Mononuclear cell (primary cell): ENCODE data around the gene CSNK1A1. TPM values are rescaled to one million over a fixed set of nuclear protein-coding genes. Genes with fewer than 3 reads are reported as not detected.
"Not testable (repeated sequence)": the region's sequence is repeated elsewhere in the genome, so short reads cannot be mapped to it uniquely, and the experiment has no call there.

Experiments used
- H3K27me3 ChIP-seq: 2 replicates; pipeline ENCODE4 v1.6.0; 2011; ENCODE audit warnings: low read length, control low read depth; ENCODE audit not compliant: insufficient read depth
- H3K4me1 ChIP-seq: 2 replicates; pipeline ENCODE4 v1.5.1; 2011; ENCODE audit warnings: mild to moderate bottlenecking, low read length, control low read depth; ENCODE audit not compliant: insufficient read depth
- H3K4me3 ChIP-seq: 2 replicates; pipeline ENCODE4 v1.5.1; 2011; ENCODE audit warnings: mild to moderate bottlenecking, low read length, moderate library complexity
- H3K9me3 ChIP-seq: 2 replicates; pipeline ENCODE4 v1.5.1; 2011; ENCODE audit warnings: low read depth, mild to moderate bottlenecking, control low read depth, low read length
- total RNA-seq: library from RNA; depleted of rRNA; stranded (reverse); fragments of >200 nt; gene quantifications from one replicate; pipeline ENCODE4 v1.2.3, GENCODE V29; 2012

Gene CSNK1A1
- total RNA-seq, 1 donor = 249 TPM

DNA sequence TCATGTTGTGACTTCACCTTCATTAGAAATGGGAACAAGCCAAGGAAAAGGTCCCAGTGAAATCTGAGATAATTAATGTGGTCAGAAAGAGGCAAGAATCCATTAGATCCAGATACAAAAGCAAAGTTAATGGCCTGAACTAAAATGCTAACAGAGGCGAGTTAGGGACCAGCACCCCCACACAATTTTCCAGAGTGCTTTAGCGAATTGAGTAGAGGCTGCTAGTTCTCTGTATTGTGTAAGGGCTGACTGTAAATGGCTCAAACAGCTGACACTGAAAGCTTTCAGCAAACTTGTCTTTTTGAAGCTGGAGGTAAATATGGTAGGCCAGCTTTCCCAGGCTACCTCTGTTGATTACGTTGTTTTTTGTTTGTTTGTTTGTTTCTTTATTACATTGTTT lies 75.5 kb downstream of the CSNK1A1 start:
- H3K4me1 ChIP-seq = no peaks in the 10 kb centered on the region
- no peaks in the 10 kb centered on the region for H3K27me3 ChIP-seq
- H3K4me3 ChIP-seq = no peak overlapping the region
- H3K9me3 ChIP-seq = no peaks in the 10 kb centered on the region

DNA sequence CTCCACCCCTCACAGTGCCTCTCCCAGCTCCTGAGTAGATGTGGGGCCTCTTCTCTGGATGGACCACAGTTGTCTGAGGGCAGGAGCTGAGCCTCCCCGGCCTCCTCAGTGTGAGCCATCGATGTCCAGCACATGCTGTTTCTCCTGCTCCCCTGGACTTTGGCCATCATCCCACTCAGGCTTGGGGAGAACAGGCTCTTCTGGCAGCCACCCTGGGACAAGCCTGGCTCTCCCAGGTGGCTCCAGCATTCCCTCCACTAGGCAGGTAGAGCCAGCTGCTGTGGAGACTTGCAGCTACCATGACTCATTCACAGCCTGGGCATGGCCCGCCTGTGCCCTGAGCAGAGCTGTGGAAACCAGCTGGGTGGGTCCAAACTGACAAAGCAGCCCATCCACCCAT lies 77.0 kb downstream of the CSNK1A1 start:
- H3K4me1 ChIP-seq = no peaks in the 10 kb centered on the region
- no peak overlapping the region for H3K4me3 ChIP-seq
- H3K9me3 ChIP-seq = no peaks in the 10 kb centered on the region
- H3K27me3 ChIP-seq = no peaks in the 10 kb centered on the region

DNA sequence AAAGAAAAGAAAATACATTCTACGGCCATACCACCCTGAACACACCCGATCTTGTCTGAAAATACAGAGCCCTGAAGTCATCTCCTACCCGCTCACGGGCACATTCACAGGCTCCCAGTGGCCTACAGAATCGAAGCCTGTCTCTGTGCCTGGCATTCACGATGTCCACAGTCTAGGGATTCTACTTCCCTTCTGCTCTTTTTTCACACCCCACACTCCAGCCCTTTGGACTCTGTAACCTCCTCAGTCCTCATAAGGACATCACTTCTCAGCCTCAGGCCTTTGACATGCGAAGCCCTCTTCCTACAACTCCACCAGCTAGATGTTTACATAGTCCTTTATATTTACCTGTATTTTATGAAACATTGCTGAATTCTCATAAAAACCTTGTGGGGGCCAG lies 77.8 kb downstream of the CSNK1A1 start:
- Histone ChIP-seq H3K4me3 (no peak overlapping the region), H3K27me3 (no peaks in the 10 kb centered on the region), H3K9me3 (no peaks in the 10 kb centered on the region), H3K4me1 (no peaks in the 10 kb centered on the region)

- H3K9me3 ChIP-seq = no peaks in the 10 kb centered on the region
- no peaks in the 10 kb centered on the region for H3K27me3 ChIP-seq
- H3K4me1 ChIP-seq = no peaks in the 10 kb centered on the region
- H3K4me3 ChIP-seq = no peak overlapping the region
Observed at GRCh38 chr5:149472399-149472798, 78.8 kb downstream of the CSNK1A1 start.

- no peaks in the 10 kb centered on the region for H3K4me1 ChIP-seq
- H3K9me3 ChIP-seq = no peaks in the 10 kb centered on the region
- H3K4me3 ChIP-seq = no peak overlapping the region
- H3K27me3 ChIP-seq = no peaks in the 10 kb centered on the region
Observed at GRCh38 chr5:149471406-149472183, 79.6 kb downstream of the CSNK1A1 start.

GRCh38 chr5:149470942-149471341 lies 80.3 kb downstream of the CSNK1A1 start:
- no peak overlapping the region for H3K4me3 ChIP-seq
- H3K9me3 ChIP-seq = no peaks in the 10 kb centered on the region
- no peaks in the 10 kb centered on the region for H3K4me1 ChIP-seq
- no peaks in the 10 kb centered on the region for H3K27me3 ChIP-seq

DNA sequence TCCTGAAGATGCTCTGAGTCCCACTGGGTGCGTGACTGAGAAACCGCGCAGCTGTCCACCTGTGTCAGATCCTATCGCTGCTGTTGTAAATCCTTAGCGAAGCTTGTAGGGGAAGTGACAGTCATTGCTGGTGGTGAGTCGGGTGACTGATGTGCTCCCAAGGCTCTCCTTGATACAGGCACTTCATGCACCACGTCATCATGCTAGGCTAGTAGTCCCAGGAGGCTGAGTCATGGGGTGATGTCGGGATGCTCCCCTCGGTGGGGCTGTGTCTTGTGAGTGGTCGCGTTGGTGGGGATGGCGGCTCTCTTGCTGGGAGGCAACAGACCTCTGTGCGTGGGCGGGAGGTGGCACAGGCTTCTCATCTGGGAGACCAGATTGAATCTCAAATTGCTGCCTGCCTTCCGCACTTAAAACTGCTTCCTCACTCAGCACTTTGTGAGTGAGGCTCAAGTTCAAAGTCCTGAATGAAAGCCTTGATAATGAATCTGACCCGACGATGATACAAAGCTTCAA lies 84.7 kb downstream of the CSNK1A1 start:
- Histone ChIP-seq H3K27me3 (no peaks in the 10 kb centered on the region), H3K4me1 (no peaks in the 10 kb centered on the region), H3K9me3 (no peaks in the 10 kb centered on the region), H3K4me3 (no peak overlapping the region)

GRCh38 chr5:149464796-149465489 lies 86.3 kb downstream of the CSNK1A1 start:
- H3K9me3 ChIP-seq = no peaks in the 10 kb centered on the region
- no peaks in the 10 kb centered on the region for H3K27me3 ChIP-seq
- H3K4me3 ChIP-seq = no peak overlapping the region
- no peaks in the 10 kb centered on the region for H3K4me1 ChIP-seq

- H3K4me1 ChIP-seq, H3K27me3 ChIP-seq, H3K9me3 ChIP-seq, H3K4me3 ChIP-seq: not testable (repeated sequence)
Observed at GRCh38 chr5:149461907-149462306, 89.3 kb downstream of the CSNK1A1 start.

DNA sequence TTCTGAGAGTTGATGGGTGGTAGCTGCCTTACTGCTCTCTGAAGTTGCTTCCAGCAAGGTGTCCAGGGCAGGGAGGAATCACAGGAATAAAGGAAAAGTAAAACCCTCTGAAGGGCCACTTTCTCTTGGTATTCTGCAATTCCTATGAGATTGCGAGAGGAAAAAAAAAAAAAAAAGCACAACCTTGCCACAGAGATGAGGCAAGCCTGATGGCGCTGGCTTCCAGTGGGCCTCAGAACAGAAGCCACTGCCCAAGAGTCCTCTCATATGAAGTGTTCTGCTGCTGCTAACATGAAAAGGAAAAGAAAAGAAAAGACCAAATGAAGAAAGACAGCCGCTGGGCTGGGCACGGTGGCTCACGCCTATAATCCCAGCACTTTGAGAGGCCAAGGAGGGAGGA lies 91.3 kb downstream of the CSNK1A1 start:
- H3K27me3 ChIP-seq = no peaks in the 10 kb centered on the region

DNA sequence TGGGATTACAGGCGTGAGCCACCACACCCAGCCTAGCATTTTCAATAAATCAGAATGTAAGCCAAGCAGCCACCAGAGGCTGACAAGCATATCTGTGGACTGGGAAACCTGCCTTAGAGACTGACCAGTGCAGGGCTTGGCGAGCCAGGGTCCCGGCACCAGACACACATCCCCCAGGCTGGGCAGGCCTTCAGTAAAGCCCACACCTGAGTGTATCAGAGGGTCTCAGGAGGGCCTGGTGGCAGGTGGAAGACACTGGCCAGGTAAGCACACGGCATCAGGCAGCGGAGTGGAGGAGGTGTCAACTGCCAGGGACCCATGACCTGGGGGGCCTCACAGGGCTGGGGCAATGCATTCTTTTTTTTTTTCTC lies 93.9 kb downstream of the CSNK1A1 start:
- Histone ChIP-seq H3K27me3 (no peaks in the 10 kb centered on the region), H3K9me3 (no peaks in the 10 kb centered on the region), H3K4me3 (no peak overlapping the region), H3K4me1 (no peaks in the 10 kb centered on the region)

More for the DNA sequence above, 91.3 kb downstream of the CSNK1A1 start:
- H3K4me1 ChIP-seq = no peaks in the 10 kb centered on the region
- H3K9me3 ChIP-seq = no peaks in the 10 kb centered on the region
- no peak overlapping the region for H3K4me3 ChIP-seq

- no peak overlapping the region for H3K4me3 ChIP-seq
- H3K9me3 ChIP-seq = no peaks in the 10 kb centered on the region
- H3K4me1 ChIP-seq = no peaks in the 10 kb centered on the region
- H3K27me3 ChIP-seq = no peaks in the 10 kb centered on the region
Observed at GRCh38 chr5:149456597-149457392, 94.4 kb downstream of the CSNK1A1 start.

DNA sequence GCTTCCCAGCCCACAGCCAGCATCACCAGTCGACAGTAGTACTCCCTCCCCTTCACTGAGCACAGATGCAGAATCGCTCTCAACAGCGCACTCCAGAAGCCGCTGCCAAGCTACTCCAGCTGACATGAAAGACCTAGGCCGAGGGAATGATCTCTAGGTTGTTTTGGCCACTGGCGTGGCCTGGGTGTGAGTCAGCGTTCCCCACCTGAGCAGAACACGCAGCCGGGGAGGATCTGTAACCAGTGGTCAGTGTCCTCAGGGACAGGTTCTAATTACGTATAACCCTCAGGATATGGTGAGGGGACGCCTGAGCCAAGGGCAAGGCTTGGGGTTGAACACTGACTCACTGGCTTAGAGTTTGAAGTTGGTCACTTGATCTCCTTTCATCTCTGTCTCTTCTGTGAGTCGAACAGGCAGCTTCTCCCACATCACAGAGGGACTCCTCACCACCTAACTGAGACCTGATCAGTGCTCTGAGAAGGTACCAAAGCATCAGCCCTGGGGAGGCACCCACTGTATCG lies 95.3 kb downstream of the CSNK1A1 start:
- no peaks in the 10 kb centered on the region for H3K9me3 ChIP-seq
- no peak overlapping the region for H3K4me3 ChIP-seq
- H3K4me1 ChIP-seq = no peaks in the 10 kb centered on the region
- no peaks in the 10 kb centered on the region for H3K27me3 ChIP-seq

DNA sequence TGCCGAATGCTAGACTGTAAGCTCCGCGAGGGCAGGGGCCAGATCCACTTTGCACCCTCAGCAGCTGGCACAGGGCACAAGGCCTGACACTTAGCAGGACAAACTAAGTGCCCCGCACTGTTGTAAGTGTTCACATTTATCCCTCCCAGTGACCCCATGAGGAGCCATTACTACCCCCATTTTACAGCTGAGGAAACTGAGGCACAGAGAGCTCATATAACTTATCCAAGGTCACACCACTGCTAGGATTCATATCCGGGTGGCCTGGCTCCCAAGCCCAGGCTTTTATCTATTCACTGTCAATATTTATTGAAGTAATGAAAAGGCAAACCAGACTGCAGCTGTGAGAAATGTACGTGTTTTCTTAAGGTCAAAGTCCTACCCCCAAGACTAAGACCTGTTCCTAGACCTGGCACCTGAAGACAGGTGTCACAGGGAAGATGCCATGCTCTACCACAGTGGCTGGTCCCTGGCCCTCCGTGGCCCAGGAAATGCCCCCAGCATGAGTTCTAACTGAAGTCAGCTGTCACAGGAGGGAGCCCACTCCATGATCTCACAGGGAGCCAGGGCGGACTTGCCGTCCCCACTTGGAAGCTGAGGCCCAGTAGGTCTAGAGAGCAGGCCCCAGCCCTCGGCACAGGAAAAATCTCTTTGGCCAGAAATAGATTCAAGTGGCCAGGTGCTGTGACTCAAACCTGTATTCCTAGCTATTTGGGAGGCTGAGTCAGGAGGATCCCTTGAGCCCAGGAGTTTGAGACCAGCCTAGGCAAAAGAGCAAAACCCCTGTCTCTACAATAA lies 97.4 kb downstream of the CSNK1A1 start:
- H3K4me3 ChIP-seq = no peak overlapping the region
- no peaks in the 10 kb centered on the region for H3K9me3 ChIP-seq
- H3K27me3 ChIP-seq = no peaks in the 10 kb centered on the region
- H3K4me1 ChIP-seq = no peaks in the 10 kb centered on the region
